GM12878 (cell line): ENCODE data around the gene MSI2.

Experiments
- NFYB ChIP-seq: IDR thresholded peaks from 2 replicates; pipeline ENCODE4 v1.6.1; 2011; ENCODE audit warnings: low read depth, mild to moderate bottlenecking, low read length, improper control_type of control experiment, moderate library complexity; ENCODE audit not compliant: insufficient read depth
- TF ChIP-seq, protein P1 (sequence below), 3 experiments: IDR thresholded peaks in 2 of 3; conservative IDR thresholded peaks in 1 of 3; 2 replicates each; pipeline ENCODE4 v1.5.1; 2011; ENCODE audit warnings: low read depth in 3 of 3, low read length in 3 of 3, mild to moderate bottlenecking in 3 of 3, control low read depth in 2 of 3, moderate library complexity in 2 of 3, inconsistent platforms in 1 of 3, mixed read lengths in 1 of 3; ENCODE audit not compliant: control insufficient read depth in 2 of 3, insufficient read depth in 1 of 3; ENCODE audit errors: extremely low read depth in 1 of 3
- TF ChIP-seq, protein P2 (sequence below): IDR thresholded peaks from 2 replicates; pipeline ENCODE4 v1.6.1; 2012; ENCODE audit warnings: low read depth, low read length, improper control_type of control experiment
- TF ChIP-seq, protein P3 (sequence below): IDR thresholded peaks from 2 replicates; pipeline ENCODE4 v1.6.1; 2011; ENCODE audit warnings: low read depth, low read length, improper control_type of control experiment, borderline replicate concordance

DNA sequence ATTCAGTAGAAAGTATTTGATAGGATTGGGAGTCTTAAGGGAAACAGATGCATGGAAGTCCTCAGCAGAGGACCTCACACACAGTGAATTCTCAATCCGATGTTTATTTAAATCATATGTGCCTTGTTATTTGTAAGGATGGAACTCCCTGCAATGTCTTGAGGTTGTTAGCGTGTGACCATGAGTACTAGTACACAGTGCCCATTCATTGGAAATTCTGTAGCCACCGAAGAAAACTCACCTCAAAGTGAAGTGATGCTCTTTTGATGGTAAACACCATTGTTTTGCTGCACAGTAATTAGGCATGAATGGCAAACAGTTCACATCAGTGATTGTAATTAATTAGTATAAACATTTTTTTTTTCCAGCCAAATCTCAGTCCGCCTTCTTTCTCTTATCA lies 173.6 kb downstream of the MSI2 start:
- TF ChIP-seq, protein P1, sequence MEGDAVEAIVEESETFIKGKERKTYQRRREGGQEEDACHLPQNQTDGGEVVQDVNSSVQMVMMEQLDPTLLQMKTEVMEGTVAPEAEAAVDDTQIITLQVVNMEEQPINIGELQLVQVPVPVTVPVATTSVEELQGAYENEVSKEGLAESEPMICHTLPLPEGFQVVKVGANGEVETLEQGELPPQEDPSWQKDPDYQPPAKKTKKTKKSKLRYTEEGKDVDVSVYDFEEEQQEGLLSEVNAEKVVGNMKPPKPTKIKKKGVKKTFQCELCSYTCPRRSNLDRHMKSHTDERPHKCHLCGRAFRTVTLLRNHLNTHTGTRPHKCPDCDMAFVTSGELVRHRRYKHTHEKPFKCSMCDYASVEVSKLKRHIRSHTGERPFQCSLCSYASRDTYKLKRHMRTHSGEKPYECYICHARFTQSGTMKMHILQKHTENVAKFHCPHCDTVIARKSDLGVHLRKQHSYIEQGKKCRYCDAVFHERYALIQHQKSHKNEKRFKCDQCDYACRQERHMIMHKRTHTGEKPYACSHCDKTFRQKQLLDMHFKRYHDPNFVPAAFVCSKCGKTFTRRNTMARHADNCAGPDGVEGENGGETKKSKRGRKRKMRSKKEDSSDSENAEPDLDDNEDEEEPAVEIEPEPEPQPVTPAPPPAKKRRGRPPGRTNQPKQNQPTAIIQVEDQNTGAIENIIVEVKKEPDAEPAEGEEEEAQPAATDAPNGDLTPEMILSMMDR (IDR thresholded peaks at IDR 0.05 in 2 of 3, conservative IDR thresholded peaks at IDR 0.05 in 1 of 3; ENCODE audit: control insufficient read depth in 2 of 3, extremely low read depth in 1 of 3, insufficient read depth in 1 of 3, low read depth in 3 of 3, low read length in 3 of 3) = no peak
- TF ChIP-seq, protein P2, sequence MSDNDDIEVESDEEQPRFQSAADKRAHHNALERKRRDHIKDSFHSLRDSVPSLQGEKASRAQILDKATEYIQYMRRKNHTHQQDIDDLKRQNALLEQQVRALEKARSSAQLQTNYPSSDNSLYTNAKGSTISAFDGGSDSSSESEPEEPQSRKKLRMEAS = no peak
- TF ChIP-seq, protein P3, sequence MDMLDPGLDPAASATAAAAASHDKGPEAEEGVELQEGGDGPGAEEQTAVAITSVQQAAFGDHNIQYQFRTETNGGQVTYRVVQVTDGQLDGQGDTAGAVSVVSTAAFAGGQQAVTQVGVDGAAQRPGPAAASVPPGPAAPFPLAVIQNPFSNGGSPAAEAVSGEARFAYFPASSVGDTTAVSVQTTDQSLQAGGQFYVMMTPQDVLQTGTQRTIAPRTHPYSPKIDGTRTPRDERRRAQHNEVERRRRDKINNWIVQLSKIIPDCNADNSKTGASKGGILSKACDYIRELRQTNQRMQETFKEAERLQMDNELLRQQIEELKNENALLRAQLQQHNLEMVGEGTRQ = no peak
- TF ChIP-seq NFYB = no peak
